ENCODE results near the gene MEIOSIN. TPM values are rescaled to one million over a fixed set of nuclear protein-coding genes. Genes with fewer than 3 reads are reported as not detected.

Gene MEIOSIN
- total RNA-seq, 1 donor from 2014 or later = not detected

- no peak for FAIRE-seq
- no peak overlapping the region for H3K4me3 ChIP-seq (ENCODE audit: low read depth, low read length)
- no peaks in the 10 kb centered on the region for H3K27me3 ChIP-seq (ENCODE audit: control insufficient read depth, insufficient read depth, low read length)
- peaks cover 16% of the 10 kb centered on the region for H3K36me3 ChIP-seq (ENCODE audit: control insufficient read depth, insufficient read depth, low read length)
- DNase-seq (ENCODE audit: low read depth) = no peak
- TF ChIP-seq CTCF (IDR thresholded peaks at IDR 0.05; ENCODE audit: insufficient read depth, low read length, severe bottlenecking) = no peak
Measured at GRCh38 chr19:45782820-45783785, 49.9 kb downstream of the MEIOSIN start.

- Histone ChIP-seq H3K27me3 (ENCODE audit: control insufficient read depth, insufficient read depth, low read length) (no peaks in the 10 kb centered on the region), H3K36me3 (ENCODE audit: control insufficient read depth, insufficient read depth, low read length) (peaks cover 15% of the 10 kb centered on the region), H3K4me3 (ENCODE audit: low read depth, low read length) (no peak overlapping the region)
- no peak for FAIRE-seq
- DNase-seq (ENCODE audit: low read depth) = no peak
- TF ChIP-seq CTCF (IDR thresholded peaks at IDR 0.05; ENCODE audit: insufficient read depth, low read length, severe bottlenecking) = no peak
Measured at GRCh38 chr19:45784096-45784495, 50.9 kb downstream of the MEIOSIN start.

GRCh38 chr19:45785097-45785496 is 51.9 kb downstream of the MEIOSIN start:
- DNase-seq (ENCODE audit: low read depth) (no peak), FAIRE-seq (no peak)
- Histone ChIP-seq H3K36me3 (ENCODE audit: control insufficient read depth, insufficient read depth, low read length) (peaks cover 18% of the 10 kb centered on the region), H3K27me3 (ENCODE audit: control insufficient read depth, insufficient read depth, low read length) (no peaks in the 10 kb centered on the region), H3K4me3 (ENCODE audit: low read depth, low read length) (no peak overlapping the region)
- no peak for TF ChIP-seq CTCF (IDR thresholded peaks at IDR 0.05; ENCODE audit: insufficient read depth, low read length, severe bottlenecking)

- DNase-seq (ENCODE audit: low read depth) (no peak), FAIRE-seq (no peak)
- no peak for TF ChIP-seq CTCF (IDR thresholded peaks at IDR 0.05; ENCODE audit: insufficient read depth, low read length, severe bottlenecking)
- H3K4me3 ChIP-seq (ENCODE audit: low read depth, low read length) = no peak overlapping the region
- H3K36me3 ChIP-seq (ENCODE audit: control insufficient read depth, insufficient read depth, low read length) = peaks cover 21% of the 10 kb centered on the region
- H3K27me3 ChIP-seq (ENCODE audit: control insufficient read depth, insufficient read depth, low read length) = no peaks in the 10 kb centered on the region
Measured at GRCh38 chr19:45785781-45786532, 52.7 kb downstream of the MEIOSIN start.

GRCh38 chr19:45786533-45786894 is 53.3 kb downstream of the MEIOSIN start:
- Histone ChIP-seq H3K4me3 (ENCODE audit: low read depth, low read length) (no peak overlapping the region), H3K36me3 (ENCODE audit: control insufficient read depth, insufficient read depth, low read length) (peaks cover 20% of the 10 kb centered on the region), H3K27me3 (ENCODE audit: control insufficient read depth, insufficient read depth, low read length) (no peaks in the 10 kb centered on the region)
- TF ChIP-seq CTCF (IDR thresholded peaks at IDR 0.05; ENCODE audit: insufficient read depth, low read length, severe bottlenecking) = no peak
- no peak for FAIRE-seq
- DNase-seq (ENCODE audit: low read depth) = no peak
